OCI-LY1 (cell line): ENCODE results near the gene HGFAC.

Source experiments
- CTCF ChIP-seq: fragments of 200-600 bp; sonication (generic), shearing (Covaris generic); IDR thresholded peaks from 2 replicates; pipeline ENCODE4 v1.5.1; 2017; ENCODE audit warnings: mild to moderate bottlenecking, antibody characterized with exemption, low read length, moderate library complexity, mixed read lengths
- EZH2 ChIP-seq: fragments of 200-600 bp; sonication (generic), shearing (Covaris generic); IDR thresholded peaks from 2 replicates; pipeline ENCODE4 v1.8.0; 2017; ENCODE audit warnings: borderline replicate concordance, mixed run types, mild to moderate bottlenecking, antibody characterized with exemption, low read length, moderate library complexity, mixed read lengths

GRCh38 chr4:3441501-3442459 is at the start of gene HGFAC:
- TF ChIP-seq CTCF (no peak), EZH2 (no peak)
